ENCODE results near the gene NRXN3.

NRXN3 gene

GRCh38 chr14:79405512-79405910, 1235.3 kb downstream of the NRXN3 start:
- no peak for DNase-seq (ENCODE audit: extremely low read depth, low read depth)
- TF ChIP-seq CTCF (IDR thresholded peaks at IDR 0.05; ENCODE audit: low read depth, low read length) = no peak

- no peak for DNase-seq (ENCODE audit: extremely low read depth, low read depth)
- no peak for TF ChIP-seq CTCF (IDR thresholded peaks at IDR 0.05; ENCODE audit: low read depth, low read length)
Observed at GRCh38 chr14:79407572-79407971, 1237.4 kb downstream of the NRXN3 start.

- no peak for TF ChIP-seq CTCF (IDR thresholded peaks at IDR 0.05; ENCODE audit: low read depth, low read length)
- DNase-seq (ENCODE audit: extremely low read depth, low read depth) = no peak
Observed at GRCh38 chr14:79408696-79409095, 1238.5 kb downstream of the NRXN3 start.

- TF ChIP-seq CTCF (IDR thresholded peaks at IDR 0.05; ENCODE audit: low read depth, low read length) = no peak
- no peak for DNase-seq (ENCODE audit: extremely low read depth, low read depth)
Observed at GRCh38 chr14:79411403-79412174, 1241.4 kb downstream of the NRXN3 start.

- no peak for DNase-seq (ENCODE audit: extremely low read depth, low read depth)
- TF ChIP-seq CTCF (IDR thresholded peaks at IDR 0.05; ENCODE audit: low read depth, low read length) = no peak
Observed at GRCh38 chr14:79412822-79413221, 1242.6 kb downstream of the NRXN3 start.

- TF ChIP-seq CTCF (IDR thresholded peaks at IDR 0.05; ENCODE audit: low read depth, low read length) = no peak
- no peak for DNase-seq (ENCODE audit: extremely low read depth, low read depth)
Observed at GRCh38 chr14:79413734-79414428, 1243.7 kb downstream of the NRXN3 start.

GRCh38 chr14:79415726-79416125, 1245.6 kb downstream of the NRXN3 start:
- no peak for DNase-seq (ENCODE audit: extremely low read depth, low read depth)
- no peak for TF ChIP-seq CTCF (IDR thresholded peaks at IDR 0.05; ENCODE audit: low read depth, low read length)
